ENCODE measurements around the gene XPOT.

- TF ChIP-seq CTCF (conservative IDR thresholded peaks at IDR 0.05; ENCODE audit: low read length) (no peak), EZH2phosphoT487 (IDR thresholded peaks at IDR 0.05; ENCODE audit: borderline replicate concordance) (no peak)
Observed at GRCh38 chr12:64412459-64412858, 8.3 kb downstream of the XPOT start.
